Embryonic facial prominence (tissue), 1 donor: ENCODE results near the gene TXNRD3.
"Not testable (repeated sequence)": the region's sequence is repeated elsewhere in the genome, so short reads cannot be mapped to it uniquely, and the experiment has no call there.

Experiments
- DNase-seq: peaks from one replicate; pipeline ENCODE4 v3.0.0-alpha.2; 2016; ENCODE audit errors: extremely low spot score

Gene TXNRD3

DNA sequence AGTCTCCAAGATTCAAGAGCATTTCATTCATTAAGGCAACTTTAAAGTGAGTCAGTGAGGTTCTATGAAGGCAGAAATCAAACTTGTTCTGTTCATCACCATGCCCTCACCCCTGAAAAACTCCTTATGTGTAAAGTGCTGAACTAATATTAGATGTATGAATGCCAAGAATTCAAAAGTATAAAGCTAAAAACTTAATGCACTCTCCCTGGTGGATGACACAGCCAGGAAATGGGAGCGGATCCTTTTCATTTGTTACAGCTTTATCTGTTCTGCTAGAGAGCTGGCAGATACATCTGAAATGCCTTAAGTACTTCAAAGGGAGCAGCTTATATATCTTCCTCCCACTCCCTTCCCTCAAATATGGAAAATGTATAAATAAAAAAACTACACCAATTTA, 8.2 kb downstream of the TXNRD3 start:
- DNase-seq: no peak

DNA sequence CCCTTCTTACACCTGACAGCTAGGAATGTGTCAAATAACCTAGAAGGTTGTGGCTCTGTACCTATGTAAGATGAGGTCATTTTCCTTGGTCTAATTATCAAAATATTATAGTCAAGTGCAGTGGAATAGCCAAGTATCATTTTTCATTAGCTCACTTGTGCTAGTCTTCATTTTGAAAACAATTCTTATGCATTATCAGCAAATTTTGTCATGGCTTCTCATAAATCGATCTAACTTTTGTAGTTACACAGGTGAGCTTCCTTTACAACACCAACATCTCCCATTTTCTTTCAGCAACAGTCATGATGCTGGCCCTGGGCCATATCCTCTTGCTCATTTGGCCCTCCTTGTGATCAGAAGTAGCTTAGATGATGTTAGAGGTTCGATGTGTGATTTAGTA, 10.3 kb downstream of the TXNRD3 start:
- DNase-seq: no peak

DNA sequence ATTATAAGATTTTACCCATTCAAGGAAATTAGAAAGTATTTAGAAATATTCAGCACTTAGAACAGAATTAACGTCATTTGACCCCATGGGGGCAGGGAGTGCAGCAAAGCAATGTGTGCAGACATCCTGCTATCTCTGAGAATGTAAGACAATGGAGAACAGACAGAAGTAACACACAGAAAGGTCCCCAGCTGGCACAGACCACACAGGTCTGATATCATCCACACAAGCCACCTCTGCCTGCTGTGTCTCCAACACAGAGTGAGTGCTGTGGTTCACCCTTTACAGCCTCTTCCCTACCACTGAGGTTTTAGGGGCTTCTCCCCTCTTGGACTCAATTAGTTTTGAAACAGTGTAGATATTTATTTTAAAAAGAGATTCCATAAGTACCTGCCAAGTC, 16.1 kb downstream of the TXNRD3 start:
- DNase-seq: no peak

DNA sequence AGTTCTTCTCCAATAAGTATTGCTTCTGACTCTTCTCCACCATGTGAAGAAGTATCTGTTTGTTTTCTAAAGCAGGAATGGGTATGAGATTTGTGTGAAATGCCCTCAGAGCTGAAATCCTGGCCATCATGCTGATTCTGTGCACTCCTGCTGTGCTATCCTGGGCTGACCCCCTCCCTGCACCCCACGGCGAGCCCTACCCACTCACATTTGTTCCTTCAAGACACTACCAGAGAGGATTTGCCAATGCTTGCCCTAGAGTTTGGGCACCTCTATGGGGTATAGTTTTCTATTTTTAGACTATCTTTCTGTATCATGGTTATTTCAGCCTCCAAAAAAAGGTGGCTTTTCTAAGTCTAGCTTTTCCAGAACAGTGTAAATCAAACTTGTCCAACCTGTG, 18.5 kb downstream of the TXNRD3 start:
- DNase-seq: no peak

DNA sequence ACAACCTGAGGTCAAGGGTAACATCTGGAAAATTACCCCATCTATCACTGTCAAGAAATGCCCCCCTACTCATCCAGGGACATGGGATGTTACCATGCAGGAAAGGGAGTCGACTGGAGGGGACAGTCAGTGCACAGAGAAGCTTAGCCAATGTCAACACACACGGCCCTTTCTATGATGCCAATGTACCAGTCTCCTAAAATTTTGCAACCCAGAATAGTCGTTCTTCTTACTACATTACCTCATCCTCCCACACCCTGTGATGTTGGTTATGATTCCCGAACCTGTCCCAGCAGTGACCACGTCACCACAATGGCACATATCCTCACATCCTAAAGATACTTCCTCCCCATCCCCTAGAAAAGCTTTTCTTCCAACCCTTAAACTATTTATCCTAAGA, 20.1 kb downstream of the TXNRD3 start:
- no peak for DNase-seq

DNA sequence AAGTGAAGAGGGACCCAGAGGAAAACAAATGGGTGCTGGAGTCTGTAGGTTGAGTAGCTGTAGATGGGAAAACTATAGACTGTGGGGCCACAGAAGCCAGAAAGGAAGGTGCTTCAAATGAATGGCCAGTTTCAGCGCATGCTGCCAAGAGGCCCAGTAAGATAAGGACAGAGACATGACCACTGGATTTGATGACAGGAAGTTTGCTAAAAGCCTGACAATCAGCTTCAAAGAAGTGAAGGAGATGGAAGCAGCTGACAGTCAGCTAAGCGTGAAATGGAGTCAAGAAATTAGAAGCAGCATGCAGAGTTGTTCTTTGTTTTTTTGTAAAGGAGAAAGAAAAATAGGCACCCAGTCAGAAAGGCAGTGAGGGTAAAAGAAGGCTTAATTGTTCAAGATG, 24.9 kb downstream of the TXNRD3 start:
- no peak for DNase-seq

DNA sequence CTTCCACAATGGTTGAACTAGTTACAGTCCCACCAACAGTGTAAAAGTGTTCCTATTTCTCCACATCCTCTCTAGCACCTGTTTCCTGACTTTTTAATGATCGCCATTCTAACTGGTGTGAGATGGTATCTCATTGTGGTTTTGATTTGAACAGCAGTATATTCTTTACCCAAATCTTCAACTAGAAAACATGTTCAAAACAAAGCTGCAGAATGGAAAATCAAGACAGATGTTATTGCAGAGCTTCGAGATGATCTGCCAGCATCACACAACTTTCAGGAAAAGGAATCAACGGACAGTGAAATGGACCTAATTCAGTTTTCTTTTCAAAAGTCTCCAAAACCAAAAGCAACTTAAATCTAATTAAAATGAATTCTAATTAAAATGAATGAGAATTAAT, 29.2 kb downstream of the TXNRD3 start:
- DNase-seq: not testable (repeated sequence)

DNA sequence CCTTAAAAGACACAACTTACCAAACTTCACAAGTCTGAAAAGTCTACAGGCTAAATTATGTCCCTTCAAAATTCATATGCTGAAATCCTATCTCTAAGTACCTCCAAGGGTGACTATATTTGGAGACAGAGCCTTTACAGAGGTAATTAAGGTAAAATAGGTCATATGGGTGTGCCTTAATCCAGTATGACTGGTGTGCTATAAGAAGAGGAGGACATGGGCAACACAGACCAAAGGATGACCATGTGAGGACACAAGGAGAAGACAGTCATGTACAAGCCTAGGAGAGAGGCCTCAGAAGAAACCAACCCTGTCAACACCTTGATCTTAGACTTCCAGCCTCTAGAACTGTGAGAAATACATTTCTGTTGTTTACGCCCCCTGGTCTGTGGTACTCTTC, 32.2 kb downstream of the TXNRD3 start:
- no peak for DNase-seq

DNA sequence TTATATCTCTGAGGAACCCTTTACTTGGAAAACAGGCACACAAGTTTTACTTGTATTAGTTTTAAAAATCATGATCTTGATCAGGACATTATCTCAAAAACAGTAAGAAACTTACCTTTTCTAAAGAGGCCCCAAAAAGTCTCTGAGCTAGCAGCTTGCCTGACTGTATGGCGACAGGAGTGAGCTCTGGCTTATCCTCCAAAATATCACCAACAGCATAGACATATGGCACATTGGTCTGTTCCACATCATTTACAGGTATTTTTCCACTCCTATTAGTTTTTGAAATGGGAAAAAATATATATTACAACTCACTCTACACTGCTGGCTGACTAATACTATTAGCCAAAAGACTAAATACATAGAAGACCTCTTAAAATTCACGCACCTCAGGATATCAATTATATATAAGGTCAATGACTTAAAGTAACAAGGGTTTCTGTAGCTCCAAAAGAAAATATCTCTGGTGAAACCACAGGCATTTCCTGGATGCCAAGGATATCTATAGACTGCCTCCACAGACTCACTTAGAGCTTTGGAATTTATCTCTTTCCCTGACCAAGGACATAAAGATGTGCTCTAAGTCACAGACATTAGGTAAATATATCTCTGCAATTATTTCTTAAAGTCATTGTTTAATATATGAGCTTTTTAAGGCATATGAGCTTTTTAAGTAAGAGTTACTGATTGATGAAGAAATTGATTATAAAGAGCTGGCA, 33.1 kb downstream of the TXNRD3 start:
- DNase-seq: no peak

DNA sequence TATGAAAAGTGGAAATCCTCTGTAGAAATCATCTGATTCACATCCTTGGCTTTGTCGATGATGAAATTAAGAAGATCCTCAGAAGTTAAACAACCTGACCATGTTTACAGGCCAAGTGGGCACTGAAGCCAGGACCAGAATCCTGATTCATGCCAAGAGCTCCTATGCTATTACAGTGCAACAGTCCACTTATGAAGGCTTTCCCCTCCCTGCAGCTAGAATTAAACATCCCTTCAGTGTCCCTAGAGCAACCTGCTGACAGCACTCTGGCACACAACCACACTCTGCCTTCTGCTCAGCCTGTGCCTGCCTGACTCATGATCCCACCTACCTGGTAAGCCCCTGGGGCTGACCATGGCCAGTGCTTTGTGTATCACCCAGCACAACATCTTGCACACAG, 33.8 kb downstream of the TXNRD3 start:
- no peak for DNase-seq

DNA sequence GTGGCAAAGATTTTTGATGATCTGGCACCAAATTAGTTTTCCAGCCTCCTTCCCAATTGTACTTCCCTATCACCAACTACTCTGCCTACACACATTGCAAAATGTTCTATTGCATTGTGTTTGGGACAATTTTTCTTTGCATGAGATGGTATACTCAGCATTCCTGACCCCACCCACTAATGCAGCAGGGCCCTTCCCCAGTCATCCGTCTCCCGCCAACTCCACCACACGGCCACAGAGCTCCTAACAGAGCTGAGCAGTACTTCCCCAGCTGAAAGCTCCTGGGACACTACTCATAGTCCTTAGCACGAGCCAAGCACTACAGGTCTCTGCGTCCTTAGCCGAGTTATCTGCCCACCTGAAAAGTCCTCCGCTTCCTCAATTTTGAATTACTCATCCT, 34.2 kb downstream of the TXNRD3 start:
- no peak for DNase-seq

DNA sequence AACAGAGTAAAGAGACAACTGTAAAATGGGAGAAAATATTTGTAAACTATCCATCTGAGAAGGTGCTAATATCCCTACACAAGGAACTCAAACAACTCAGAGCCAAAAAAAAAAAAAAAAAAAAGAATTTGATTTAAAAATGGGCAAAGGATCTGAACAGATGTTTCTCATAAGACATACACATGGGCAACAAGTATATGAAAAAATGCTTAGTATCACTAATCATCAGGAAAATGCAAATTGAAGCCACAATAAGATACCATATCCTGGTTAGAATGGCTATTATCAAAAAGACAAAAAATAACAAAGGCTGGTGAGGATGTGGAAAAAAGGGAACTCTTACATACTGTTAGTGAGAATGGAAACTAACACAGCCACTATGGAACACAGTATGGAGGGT, 36.2 kb downstream of the TXNRD3 start:
- no peak for DNase-seq

DNA sequence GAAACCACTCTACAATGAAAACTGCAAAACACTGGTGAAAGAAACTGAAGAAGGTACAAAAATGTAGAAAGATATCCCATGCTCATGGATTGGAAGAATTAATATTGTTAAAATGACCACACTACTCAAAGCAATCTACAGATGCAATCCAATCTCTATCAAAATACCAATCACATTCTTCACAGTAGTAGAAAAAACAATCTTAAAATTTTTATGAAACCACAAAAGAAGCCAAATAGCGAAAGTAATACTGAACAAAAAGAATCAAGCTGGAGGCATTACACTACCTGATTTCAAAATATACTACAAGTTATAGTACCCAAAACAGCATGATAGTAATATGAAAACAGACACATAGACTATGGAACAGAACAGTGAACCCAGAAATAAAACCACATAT, 36.9 kb downstream of the TXNRD3 start:
- DNase-seq: no peak

DNA sequence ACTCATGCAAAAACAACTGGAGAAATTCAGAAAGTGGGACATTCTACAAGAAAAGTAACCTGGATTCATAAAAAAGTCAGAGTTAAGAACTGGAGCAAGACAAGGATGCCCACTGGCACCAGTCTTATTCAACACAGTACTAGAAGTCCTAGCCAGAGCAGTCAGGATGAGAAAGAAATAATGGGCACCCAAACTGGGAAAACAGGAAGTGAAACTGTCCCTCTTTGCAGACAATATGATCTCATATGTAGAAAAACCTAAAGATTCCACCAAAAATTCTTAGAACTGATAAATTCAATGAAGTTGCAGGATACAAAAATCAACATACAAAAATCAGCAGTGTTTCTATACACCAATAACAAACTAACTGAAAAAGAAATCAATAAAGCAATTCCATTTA, 37.4 kb downstream of the TXNRD3 start:
- DNase-seq: no peak

DNA sequence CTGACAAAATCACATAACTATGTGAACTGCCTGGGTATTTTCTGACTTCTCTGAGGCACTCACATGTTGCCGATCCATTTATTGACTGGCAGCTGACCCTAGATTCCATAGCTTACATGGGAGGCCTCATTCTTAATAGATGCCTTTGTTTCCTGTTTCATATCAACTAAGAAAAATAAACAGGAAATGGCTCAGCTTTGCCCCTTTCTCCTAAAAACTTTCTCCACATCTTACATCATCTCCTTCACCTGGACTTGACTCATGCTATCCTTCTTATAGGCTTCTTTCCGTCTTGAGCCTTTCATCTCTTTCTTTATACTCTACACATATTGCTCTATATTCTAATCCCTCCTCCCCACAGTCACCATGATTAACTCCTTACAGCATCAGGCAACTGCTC, 38.0 kb downstream of the TXNRD3 start:
- no peak for DNase-seq

DNA sequence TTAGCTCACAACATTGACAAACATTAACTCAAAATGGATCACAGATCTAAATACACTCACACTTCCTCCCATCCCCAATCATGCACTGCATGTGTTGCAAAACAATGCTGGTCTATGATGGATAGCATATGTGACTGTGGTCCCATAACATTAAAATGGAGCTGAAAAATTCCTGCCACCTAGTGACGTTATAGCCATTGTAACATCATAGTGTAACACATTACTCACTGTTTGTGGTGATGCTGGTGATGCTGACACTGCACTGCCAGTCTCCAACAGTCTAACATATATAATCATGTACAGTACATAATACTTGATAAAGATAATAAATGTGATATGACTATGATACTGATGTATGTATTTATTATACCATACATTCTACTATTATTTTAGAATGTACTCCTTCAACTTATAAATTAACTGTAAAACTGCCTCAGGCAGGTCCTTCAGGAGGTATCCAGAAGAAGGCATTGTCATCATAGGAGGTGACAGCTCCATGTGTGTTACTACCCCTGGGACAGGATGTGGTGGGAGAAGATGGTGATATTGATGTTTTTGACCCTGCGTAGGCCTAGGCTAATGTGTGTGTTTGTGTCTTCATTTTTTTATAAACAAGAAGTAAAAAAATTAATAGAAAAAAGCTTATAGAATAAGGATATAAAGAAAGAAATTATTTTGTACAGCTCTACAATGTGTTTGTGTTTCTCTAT, 41.3 kb downstream of the TXNRD3 start:
- no peak for DNase-seq

DNA sequence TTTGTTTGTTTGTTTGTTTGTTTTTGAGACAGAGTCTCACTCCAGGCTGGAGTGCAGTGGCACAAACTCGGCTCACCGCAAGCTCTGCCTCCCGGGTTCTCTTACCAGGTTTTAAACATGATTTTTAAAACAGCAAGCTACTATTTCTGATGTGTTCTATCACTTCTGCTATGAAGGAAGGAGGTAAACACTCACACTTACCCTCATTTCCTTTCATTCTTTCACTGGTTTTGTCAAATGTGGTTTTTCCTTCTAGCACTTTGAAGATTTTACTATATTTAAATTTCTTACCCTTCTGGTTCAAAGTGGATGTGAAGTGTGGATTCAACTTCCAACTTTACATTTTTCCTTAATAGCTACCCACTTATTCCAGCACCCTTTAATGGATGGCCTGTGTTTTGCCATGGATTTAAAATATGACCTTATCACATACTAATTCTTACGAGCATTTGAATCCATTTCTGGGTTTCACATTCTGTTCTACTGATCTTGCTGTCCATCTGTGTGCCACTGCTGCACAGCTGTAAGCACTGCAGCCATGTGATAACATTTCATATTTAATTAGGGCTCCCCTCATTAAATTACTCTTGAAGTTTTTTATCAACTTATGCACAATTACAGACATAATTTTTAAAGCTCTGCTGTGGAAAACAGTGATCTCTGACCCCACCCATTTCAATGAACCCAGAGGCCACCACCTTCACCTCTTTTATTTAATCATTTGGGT, 42.3 kb downstream of the TXNRD3 start:
- DNase-seq: no peak

DNA sequence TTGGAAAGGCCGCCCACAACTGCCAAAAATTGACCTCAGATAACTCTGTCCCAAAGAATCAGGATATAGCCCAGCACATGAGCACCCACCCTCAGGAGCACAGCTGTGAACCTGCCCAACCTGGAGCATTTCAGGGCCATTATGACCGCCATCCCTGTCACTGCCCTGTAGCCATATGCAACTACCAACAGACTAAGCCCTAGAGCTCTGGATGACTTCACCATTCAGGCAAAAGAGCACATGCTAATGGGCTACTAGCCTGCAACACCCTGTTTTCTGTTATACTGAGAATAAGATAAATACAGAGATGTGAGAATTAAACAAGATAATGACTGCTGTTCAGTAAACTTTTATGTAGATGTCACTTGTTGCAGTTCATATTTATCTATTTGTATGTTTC, 45.0 kb downstream of the TXNRD3 start:
- DNase-seq: no peak

DNA sequence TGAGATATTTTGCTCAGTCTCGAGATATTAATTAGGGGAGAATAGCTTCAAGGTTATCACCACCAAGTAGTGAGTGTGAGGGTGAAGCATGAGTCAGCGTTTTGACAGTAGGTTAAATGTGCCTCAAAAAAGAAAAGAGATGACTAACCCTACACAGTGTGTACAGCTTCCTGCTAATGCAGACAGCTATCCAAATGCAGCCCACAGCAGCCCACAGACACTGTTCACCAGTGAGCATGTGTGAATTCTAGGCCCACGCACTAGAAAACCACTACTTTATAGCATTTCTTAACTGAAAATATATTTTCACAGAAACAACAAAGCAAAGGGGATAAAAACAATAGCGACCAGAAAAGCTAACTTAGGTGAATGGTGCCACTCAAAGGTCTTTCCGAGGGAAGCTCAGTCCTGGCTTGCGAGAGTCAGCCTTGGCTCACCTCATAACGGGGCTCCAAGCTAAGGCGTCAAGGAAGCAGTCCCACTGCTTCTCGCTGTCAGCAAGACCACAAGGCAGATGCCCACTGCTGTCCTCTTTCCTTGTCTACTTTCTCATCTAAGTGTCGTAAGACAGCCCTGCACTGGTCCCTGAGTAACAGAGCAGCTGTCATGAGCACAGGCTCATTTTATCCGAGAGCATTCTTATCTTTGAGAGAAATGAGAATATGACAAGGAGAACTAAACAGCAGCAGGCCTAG, 47.6 kb downstream of the TXNRD3 start:
- no peak for DNase-seq

DNA sequence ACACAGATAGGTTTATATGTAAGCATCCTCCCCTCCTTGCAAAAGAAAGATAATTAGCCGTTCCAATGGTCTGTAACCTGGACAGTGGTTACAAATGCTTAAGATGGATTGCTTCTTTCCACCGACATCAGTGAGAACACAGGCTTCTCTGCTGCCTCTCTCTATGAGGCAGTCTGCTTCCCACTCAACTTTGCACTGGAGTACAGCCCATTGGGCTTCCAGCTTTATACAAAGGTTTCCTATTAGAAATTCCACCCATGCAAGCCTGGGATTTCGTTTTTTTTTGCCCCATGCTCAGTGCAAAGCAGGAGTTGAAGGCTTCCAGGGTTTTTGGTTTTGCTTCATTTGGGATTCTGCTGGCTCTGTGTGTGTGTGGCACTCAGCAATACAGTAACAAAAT, 48.9 kb downstream of the TXNRD3 start:
- DNase-seq: no peak

DNA sequence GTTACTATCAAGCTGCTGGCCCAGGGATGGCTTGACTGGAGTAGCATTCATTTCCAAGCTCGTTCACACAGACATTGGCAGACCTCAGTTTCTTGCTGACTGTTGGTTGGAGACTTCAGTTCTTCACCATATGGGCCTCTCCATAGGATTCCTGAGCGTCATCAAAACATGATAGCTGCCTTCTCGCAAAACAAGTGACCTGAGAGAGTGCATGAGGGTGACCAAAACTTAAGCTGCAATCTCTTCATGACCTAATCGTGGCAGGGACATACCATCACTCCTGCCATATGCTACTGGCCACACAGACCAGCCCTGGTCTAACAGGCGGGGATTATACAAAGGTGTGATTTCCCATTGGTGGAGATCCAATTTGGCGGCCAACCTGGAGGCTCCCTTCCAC, 50.2 kb downstream of the TXNRD3 start:
- DNase-seq: no peak

DNA sequence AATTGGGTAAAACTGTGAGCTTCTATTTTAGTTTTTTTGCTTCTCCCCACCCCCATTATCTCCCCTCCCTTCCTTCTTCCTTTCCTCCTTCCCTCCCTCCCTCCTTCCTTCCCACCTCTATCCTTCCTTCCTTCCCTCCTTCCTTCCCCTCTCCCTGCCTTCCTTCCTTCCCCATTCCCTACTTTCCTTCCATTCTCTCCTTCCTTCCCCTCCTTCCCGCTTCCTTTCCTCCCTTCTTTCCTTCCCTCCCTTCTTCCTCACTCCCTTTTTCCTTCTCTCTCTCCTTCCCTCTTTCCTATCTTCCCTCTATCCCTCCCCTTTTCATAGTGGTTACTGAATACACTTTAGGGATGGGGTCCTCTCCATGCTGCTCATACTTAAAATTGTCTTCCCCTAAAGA, 55.8 kb downstream of the TXNRD3 start:
- DNase-seq: no peak
